ENCODE results near the gene SFXN5. TPM values are rescaled to one million over a fixed set of nuclear protein-coding genes. Genes with fewer than 3 reads are reported as not detected.

SFXN5 gene
- total RNA-seq, 1 donor from 2014 or later = 12.7 TPM

- Mint-ChIP-seq H3K4me3 (ENCODE audit: unreplicated experiment) (no peak overlapping the region), H3K27ac (ENCODE audit: unreplicated experiment) (no peak overlapping the region), H3K36me3 (ENCODE audit: unreplicated experiment) (peaks cover 12% of the 10 kb centered on the region), H3K9me3 (ENCODE audit: unreplicated experiment) (no peaks in the 10 kb centered on the region), H3K4me1 (ENCODE audit: unreplicated experiment) (peaks cover 18% of the 10 kb centered on the region), H3K27me3 (ENCODE audit: unreplicated experiment) (no peaks in the 10 kb centered on the region)
- TF ChIP-seq CTCF (IDR thresholded peaks at IDR 0.05) = no peak
- DNase-seq (ENCODE audit: extremely low spot score, unreplicated experiment) = no peak
Observed at GRCh38 chr2:73074110-73075069, 2.9 kb upstream of the SFXN5 start.

DNA sequence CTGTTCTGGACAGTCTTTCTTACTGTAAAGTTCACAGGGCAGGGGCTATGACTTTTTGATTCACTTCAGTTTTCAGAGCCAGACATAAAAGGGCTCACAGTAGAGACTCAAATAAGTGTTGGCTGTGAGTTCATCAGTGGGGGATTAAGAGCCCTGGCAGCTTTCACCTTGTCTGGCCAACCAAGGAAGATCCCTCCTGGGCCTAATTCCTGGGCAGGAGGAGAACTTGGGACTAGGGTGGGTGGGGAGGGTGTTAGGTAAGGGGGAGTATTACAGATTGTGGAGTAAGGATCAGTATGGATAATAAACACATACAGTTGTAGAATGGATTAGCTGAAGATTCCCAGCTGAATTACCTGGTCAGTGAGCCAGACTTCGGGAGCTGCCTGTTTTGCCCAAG lies 904 bp upstream of the SFXN5 start:
- Mint-ChIP-seq H3K27ac (ENCODE audit: unreplicated experiment) (peak overlapping the region; percentile 91), H3K27me3 (ENCODE audit: unreplicated experiment) (no peaks in the 10 kb centered on the region), H3K9me3 (ENCODE audit: unreplicated experiment) (no peaks in the 10 kb centered on the region), H3K36me3 (ENCODE audit: unreplicated experiment) (peaks cover 4% of the 10 kb centered on the region), H3K4me3 (ENCODE audit: unreplicated experiment) (peak overlapping the region; percentile 90), H3K4me1 (ENCODE audit: unreplicated experiment) (peaks cover 30% of the 10 kb centered on the region)
- TF ChIP-seq CTCF (IDR thresholded peaks at IDR 0.05) = no peak
- DNase-seq (ENCODE audit: extremely low spot score, unreplicated experiment) = no peak

DNA sequence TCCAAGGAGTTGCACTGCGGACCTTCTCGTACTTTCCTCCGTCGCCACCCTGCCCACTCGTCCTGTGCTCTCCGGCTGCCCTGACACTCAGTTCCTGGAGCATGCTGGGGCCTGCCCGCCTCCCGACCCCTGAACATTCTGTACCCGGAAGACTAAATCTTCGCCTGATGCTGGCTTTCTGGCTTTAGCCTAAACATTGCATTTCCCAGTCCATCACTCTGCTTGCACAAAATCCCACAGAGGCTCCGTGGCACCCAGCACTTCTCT lies 550 bp upstream of the SFXN5 start:
- peaks cover 4% of the 10 kb centered on the region for H3K36me3 Mint-ChIP-seq (ENCODE audit: unreplicated experiment)
- H3K27ac Mint-ChIP-seq (ENCODE audit: unreplicated experiment) = peak overlapping the region; percentile 91
- H3K9me3 Mint-ChIP-seq (ENCODE audit: unreplicated experiment) = no peaks in the 10 kb centered on the region
- DNase-seq (ENCODE audit: extremely low spot score, unreplicated experiment) = no peak
- H3K27me3 Mint-ChIP-seq (ENCODE audit: unreplicated experiment) = no peaks in the 10 kb centered on the region
- TF ChIP-seq CTCF (IDR thresholded peaks at IDR 0.05) = no peak
- peaks cover 32% of the 10 kb centered on the region for H3K4me1 Mint-ChIP-seq (ENCODE audit: unreplicated experiment)
- H3K4me3 Mint-ChIP-seq (ENCODE audit: unreplicated experiment) = peak overlapping the region; percentile 90

DNA sequence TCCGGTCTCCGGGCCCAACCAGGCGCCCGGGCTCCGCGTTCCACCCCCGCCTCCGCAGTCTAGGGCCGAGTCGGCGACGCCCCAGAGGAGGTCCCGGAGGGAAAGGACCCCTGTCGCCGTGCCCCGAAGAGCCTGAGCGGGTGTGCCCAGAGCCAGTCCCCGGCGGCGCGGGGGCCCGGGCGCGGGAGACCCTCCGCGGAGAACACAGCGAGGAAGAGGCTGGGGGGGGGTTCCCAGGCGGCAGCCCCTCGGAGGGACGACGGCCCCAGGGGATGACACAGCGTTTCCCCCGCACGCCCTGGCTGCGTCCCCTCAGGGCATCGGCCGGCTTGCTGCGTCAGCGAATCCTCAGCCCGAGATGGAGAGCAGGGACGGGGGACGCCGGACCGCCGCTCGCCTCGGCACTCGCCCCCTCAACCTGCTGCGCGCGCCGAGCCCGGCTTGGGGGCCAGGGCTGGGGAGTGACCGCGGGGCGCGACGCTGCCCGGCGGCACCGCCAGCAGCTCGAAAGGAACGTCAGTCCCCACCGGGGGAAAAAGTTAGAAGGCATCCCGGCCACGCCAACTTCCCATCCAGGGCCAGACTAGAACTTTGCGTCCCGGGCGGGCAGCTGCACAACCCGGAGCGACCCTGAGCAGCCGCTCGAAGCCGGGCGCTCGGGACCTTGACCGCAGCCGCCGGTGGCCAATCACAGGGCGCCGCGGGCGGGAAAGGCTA lies 711 bp downstream of the SFXN5 start:
- DNase-seq (ENCODE audit: extremely low spot score, unreplicated experiment) = no peak
- Mint-ChIP-seq H3K27ac (ENCODE audit: unreplicated experiment) (peak overlapping the region; percentile 91), H3K36me3 (ENCODE audit: unreplicated experiment) (no peaks in the 10 kb centered on the region), H3K4me1 (ENCODE audit: unreplicated experiment) (peaks cover 35% of the 10 kb centered on the region), H3K4me3 (ENCODE audit: unreplicated experiment) (peak overlapping the region; percentile 90), H3K27me3 (ENCODE audit: unreplicated experiment) (no peaks in the 10 kb centered on the region), H3K9me3 (ENCODE audit: unreplicated experiment) (no peaks in the 10 kb centered on the region)
- TF ChIP-seq CTCF (IDR thresholded peaks at IDR 0.05) = no peak
